ENCODE measurements around the gene GMIP.

DNA sequence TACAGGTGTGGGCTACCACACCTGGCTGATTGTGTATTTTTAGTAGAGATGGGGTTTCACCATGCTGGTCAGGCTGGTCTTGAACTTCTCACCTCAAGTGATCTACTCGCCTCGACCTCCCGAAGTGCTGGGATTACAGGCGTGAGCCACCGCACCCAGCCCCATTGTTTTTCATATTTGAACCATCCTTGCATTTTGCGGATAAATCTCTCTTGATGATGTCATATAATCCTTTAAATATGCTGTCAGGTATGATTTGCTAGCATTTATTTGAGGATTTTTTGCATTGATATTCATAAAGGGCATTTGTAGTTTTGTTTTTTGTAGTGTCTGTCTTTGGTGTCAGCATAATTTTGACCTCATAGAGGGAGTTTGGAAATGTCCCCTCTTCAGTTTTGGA, 30.9 kb upstream of the GMIP start:
- TF ChIP-seq, protein P1, sequence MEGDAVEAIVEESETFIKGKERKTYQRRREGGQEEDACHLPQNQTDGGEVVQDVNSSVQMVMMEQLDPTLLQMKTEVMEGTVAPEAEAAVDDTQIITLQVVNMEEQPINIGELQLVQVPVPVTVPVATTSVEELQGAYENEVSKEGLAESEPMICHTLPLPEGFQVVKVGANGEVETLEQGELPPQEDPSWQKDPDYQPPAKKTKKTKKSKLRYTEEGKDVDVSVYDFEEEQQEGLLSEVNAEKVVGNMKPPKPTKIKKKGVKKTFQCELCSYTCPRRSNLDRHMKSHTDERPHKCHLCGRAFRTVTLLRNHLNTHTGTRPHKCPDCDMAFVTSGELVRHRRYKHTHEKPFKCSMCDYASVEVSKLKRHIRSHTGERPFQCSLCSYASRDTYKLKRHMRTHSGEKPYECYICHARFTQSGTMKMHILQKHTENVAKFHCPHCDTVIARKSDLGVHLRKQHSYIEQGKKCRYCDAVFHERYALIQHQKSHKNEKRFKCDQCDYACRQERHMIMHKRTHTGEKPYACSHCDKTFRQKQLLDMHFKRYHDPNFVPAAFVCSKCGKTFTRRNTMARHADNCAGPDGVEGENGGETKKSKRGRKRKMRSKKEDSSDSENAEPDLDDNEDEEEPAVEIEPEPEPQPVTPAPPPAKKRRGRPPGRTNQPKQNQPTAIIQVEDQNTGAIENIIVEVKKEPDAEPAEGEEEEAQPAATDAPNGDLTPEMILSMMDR (IDR thresholded peaks at IDR 0.05; ENCODE audit: low read depth, low read length, poor library complexity, severe bottlenecking), result no peak
- TF ChIP-seq EZH2phosphoT487 (IDR thresholded peaks at IDR 0.05; ENCODE audit: borderline replicate concordance, low read length), result no peak
